HG03457 (cell line): ENCODE data around the gene SPATA45.

Experiments
- ATAC-seq: cut with Tn5 transposase; IDR thresholded peaks from one replicate; pipeline ENCODE4 v1.9.1; 2021; ENCODE audit warnings: moderate number of reproducible peaks; ENCODE audit not compliant: unreplicated experiment

Gene SPATA45

GRCh38 chr1:212833211-212834207, 13.9 kb downstream of the SPATA45 start:
- ATAC-seq, result peak; percentile 80

- no peak for ATAC-seq
Measured at GRCh38 chr1:212828395-212828794, 19.1 kb downstream of the SPATA45 start.

- no peak for ATAC-seq
Measured at GRCh38 chr1:212827831-212828278, 19.6 kb downstream of the SPATA45 start.

- no peak for ATAC-seq
Measured at GRCh38 chr1:212827171-212827776, 20.2 kb downstream of the SPATA45 start.

- ATAC-seq, result no peak
Measured at GRCh38 chr1:212825798-212826452, 21.5 kb downstream of the SPATA45 start.

- no peak for ATAC-seq
Measured at GRCh38 chr1:212824201-212824600, 23.2 kb downstream of the SPATA45 start.

GRCh38 chr1:212822956-212823355, 24.5 kb downstream of the SPATA45 start:
- no peak for ATAC-seq

- no peak for ATAC-seq
Measured at GRCh38 chr1:212820969-212821368, 26.5 kb downstream of the SPATA45 start.

- peak; percentile 51 for ATAC-seq
Measured at GRCh38 chr1:212819726-212820125, 27.7 kb downstream of the SPATA45 start.

GRCh38 chr1:212816567-212817278, 30.7 kb downstream of the SPATA45 start:
- ATAC-seq, result no peak

GRCh38 chr1:212814537-212815334, 32.7 kb downstream of the SPATA45 start:
- no peak for ATAC-seq

GRCh38 chr1:212805767-212806166, 41.7 kb downstream of the SPATA45 start:
- ATAC-seq, result no peak

- no peak for ATAC-seq
Measured at GRCh38 chr1:212797681-212798080, 49.8 kb downstream of the SPATA45 start.

- peak; percentile 65 for ATAC-seq
Measured at GRCh38 chr1:212794561-212795014, 52.9 kb downstream of the SPATA45 start.

GRCh38 chr1:212792396-212792908, 55.0 kb downstream of the SPATA45 start:
- no peak for ATAC-seq

- peak; percentile 56 for ATAC-seq
Measured at GRCh38 chr1:212791676-212792395, 55.6 kb downstream of the SPATA45 start, which contains the start of the genes NSL1 and TATDN3. NSL1 (minus strand) TSS chr1:212791777; CDS start chr1:212791763, 14 bp downstream. TATDN3 (plus strand) TSS chr1:212791894; CDS start chr1:212791922, 28 bp downstream.

GRCh38 chr1:212791261-212791675, 56.2 kb downstream of the SPATA45 start:
- ATAC-seq, result peak; percentile 24

- ATAC-seq, result no peak
Measured at GRCh38 chr1:212785871-212786270, 61.6 kb downstream of the SPATA45 start.

- no peak for ATAC-seq
Measured at GRCh38 chr1:212783976-212784375, 63.5 kb downstream of the SPATA45 start.
